PC-9 (cell line): ENCODE measurements around the gene SIGMAR1. TPM values are rescaled to one million over a fixed set of nuclear protein-coding genes. Genes with fewer than 3 reads are reported as not detected.

Experiments
- BruUV-seq: library from RNA; stranded (reverse); fragments of 400-500 nt; replicated peaks from 2 replicates; lab custom pipeline; 2021; lab: Mats Ljungman, UMichigan
- CTCF ChIA-PET: fragments of 300-600 bp; sonication (Branson Sonifier 250); formaldehyde crosslinking; loops from one replicate; lab custom pipeline; 2022; ENCODE audit warnings: antibody characterized with exemption; lab: Charles Lee
- POLR2A ChIA-PET: fragments of 300-600 bp; sonication (Branson Sonifier 250); formaldehyde crosslinking; loops from one replicate; lab custom pipeline; 2022; ENCODE audit warnings: antibody characterized with exemption; ENCODE audit not compliant: unreplicated experiment; lab: Charles Lee
- DNase-seq, 2 experiments: peaks; one replicate each; pipeline versions ENCODE4 v3.0.0 to v3.0.0-alpha.2; 2015 to 2022; ENCODE audit warnings: mixed read lengths in 1 of 2
- H2AFZ ChIP-seq: fragments of 200-600 bp; sonication (generic); 2 replicates; pipeline ENCODE4 v1.8.1; 2017; ENCODE audit warnings: antibody characterized with exemption
- H3F3A ChIP-seq: fragments of 200-600 bp; sonication (generic); 2 replicates; pipeline ENCODE4 v1.8.1; 2017; ENCODE audit warnings: antibody characterized with exemption, mild to moderate bottlenecking, low read depth; ENCODE audit not compliant: insufficient read depth
- H3K27ac ChIP-seq: fragments of 200-600 bp; sonication (generic); 2 replicates; pipeline ENCODE4 v1.6.1; 2016; ENCODE audit warnings: mixed run types
- H3K27me3 ChIP-seq: fragments of 200-600 bp; sonication (generic); 2 replicates; pipeline ENCODE4 v1.6.1; 2016; ENCODE audit warnings: low read depth, mixed run types; ENCODE audit not compliant: insufficient read depth
- H3K36me3 ChIP-seq: fragments of 200-600 bp; sonication (generic); 2 replicates; pipeline ENCODE4 v1.6.1; 2016; ENCODE audit warnings: low read depth, mixed run types
- H3K4me1 ChIP-seq: fragments of 200-600 bp; sonication (generic); replicated peaks from 2 replicates; pipeline ENCODE4 v1.6.1; 2016; ENCODE audit warnings: mixed run types; ENCODE audit not compliant: insufficient read depth
- H3K4me2 ChIP-seq: fragments of 200-600 bp; sonication (generic); 2 replicates; pipeline ENCODE4 v1.6.1; 2017; ENCODE audit warnings: mixed run types
- H3K4me3 ChIP-seq: fragments of 200-600 bp; sonication (generic); 2 replicates; pipeline ENCODE4 v1.6.1; 2016; ENCODE audit warnings: mixed run types
- H3K79me2 ChIP-seq: fragments of 200-600 bp; sonication (generic); 2 replicates; pipeline ENCODE4 v1.6.1; 2017; ENCODE audit warnings: low read depth, mixed run types
- H3K9me2 ChIP-seq: fragments of 200-600 bp; sonication (generic); 2 replicates; pipeline ENCODE4 v1.8.1; 2017; ENCODE audit warnings: mild to moderate bottlenecking; ENCODE audit not compliant: insufficient read depth
- H3K9me3 ChIP-seq: fragments of 200-600 bp; sonication (generic); 2 replicates; pipeline ENCODE4 v1.8.1; 2016; ENCODE audit warnings: low read depth; ENCODE audit not compliant: insufficient read depth
- H4K20me1 ChIP-seq: fragments of 200-600 bp; sonication (generic); 2 replicates; pipeline ENCODE4 v1.8.1; 2017; ENCODE audit not compliant: insufficient read depth
- EZH2 ChIP-seq: fragments of 200-600 bp; sonication (generic); IDR thresholded peaks from 2 replicates; pipeline ENCODE4 v1.8.0; 2017; ENCODE audit warnings: antibody characterized with exemption, low read depth
- intact Hi-C: fragments of 100-400 bp; cut with micrococcal nuclease; formaldehyde crosslinking; loops from one replicate; pipeline ENCODE4 v1.10.0; 2022; ENCODE audit not compliant: unreplicated experiment
- total RNA-seq: library from RNA; stranded (reverse); gene quantifications from 2 replicates; pipeline ENCODE4 v1.2.3, GENCODE V29; 2021
- TF ChIP-seq, protein P1 (sequence below): fragments of 200-600 bp; sonication (generic); conservative IDR thresholded peaks from 2 replicates; pipeline ENCODE4 v1.6.1; 2017; ENCODE audit warnings: mixed run types, antibody characterized with exemption, mild to moderate bottlenecking, moderate library complexity

SIGMAR1 gene
- total RNA-seq, 1 experiment from 2014 or later, result 57.9 TPM

DNA sequence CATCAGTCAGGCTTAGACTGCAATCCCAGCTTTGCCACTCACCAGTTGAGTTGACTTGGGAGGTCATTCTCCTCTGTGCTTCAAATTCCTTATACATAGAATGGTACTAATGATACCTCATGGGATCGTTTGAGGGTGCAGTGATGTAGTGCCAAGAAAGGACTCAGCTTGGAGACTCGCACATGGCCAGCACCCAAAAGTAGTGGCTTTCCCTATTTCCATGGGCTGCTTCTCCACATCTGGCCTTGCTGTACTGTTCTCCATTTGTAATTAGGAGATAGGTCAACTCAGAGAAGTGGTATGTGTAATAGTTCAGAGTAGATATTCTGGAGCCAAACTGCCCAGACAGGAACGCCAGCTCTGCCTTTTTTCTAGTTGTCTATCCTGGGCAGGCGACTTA, 48.0 kb upstream of the SIGMAR1 start:
- intact Hi-C loops, result no loop called here
- CTCF ChIA-PET, result no interaction called here
- H3K27ac ChIP-seq, result no peak overlapping the region
- TF ChIP-seq, protein P1, sequence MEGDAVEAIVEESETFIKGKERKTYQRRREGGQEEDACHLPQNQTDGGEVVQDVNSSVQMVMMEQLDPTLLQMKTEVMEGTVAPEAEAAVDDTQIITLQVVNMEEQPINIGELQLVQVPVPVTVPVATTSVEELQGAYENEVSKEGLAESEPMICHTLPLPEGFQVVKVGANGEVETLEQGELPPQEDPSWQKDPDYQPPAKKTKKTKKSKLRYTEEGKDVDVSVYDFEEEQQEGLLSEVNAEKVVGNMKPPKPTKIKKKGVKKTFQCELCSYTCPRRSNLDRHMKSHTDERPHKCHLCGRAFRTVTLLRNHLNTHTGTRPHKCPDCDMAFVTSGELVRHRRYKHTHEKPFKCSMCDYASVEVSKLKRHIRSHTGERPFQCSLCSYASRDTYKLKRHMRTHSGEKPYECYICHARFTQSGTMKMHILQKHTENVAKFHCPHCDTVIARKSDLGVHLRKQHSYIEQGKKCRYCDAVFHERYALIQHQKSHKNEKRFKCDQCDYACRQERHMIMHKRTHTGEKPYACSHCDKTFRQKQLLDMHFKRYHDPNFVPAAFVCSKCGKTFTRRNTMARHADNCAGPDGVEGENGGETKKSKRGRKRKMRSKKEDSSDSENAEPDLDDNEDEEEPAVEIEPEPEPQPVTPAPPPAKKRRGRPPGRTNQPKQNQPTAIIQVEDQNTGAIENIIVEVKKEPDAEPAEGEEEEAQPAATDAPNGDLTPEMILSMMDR, result no peak
- TF ChIP-seq EZH2, result no peak
- H4K20me1 ChIP-seq, result no peaks in the 10 kb centered on the region
- H3K9me2 ChIP-seq, result no peaks in the 10 kb centered on the region
- no peaks in the 10 kb centered on the region for H3K9me3 ChIP-seq
- no peaks in the 10 kb centered on the region for H3K4me1 ChIP-seq
- H3K4me2 ChIP-seq, result no peak overlapping the region
- H3K79me2 ChIP-seq, result no peaks in the 10 kb centered on the region
- H3K4me3 ChIP-seq, result no peak overlapping the region
- H3K36me3 ChIP-seq, result no peaks in the 10 kb centered on the region
- no peaks in the 10 kb centered on the region for H3F3A ChIP-seq
- no peak for DNase-seq
- H3K27me3 ChIP-seq, result no peaks in the 10 kb centered on the region
- POLR2A ChIA-PET, result no interaction called here
- no TSS peak for BruUV-seq
- H2AFZ ChIP-seq, result no peak overlapping the region

DNA sequence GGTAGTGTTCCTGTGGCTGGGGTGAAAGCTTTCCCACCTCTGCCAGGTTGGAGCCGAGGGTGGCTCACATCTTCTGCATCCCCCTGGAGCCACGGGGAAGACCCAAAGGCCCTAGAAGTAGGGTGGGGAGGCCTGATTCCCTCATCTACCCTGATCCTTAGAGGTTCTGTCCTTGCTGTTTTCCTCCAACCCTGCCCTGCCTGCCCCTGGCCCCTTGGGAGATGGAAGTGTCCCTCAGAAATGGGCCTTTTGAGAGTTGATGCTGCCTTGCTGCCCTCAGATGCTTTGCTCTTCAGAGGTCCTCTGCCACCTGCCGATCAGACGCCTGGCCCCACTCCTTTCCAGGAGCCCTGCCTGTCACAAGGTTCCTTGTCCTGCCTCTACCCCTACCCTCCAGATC, 47.2 kb upstream of the SIGMAR1 start:
- H3F3A ChIP-seq, result no peaks in the 10 kb centered on the region
- no peaks in the 10 kb centered on the region for H3K9me3 ChIP-seq
- H4K20me1 ChIP-seq, result no peaks in the 10 kb centered on the region
- H3K36me3 ChIP-seq, result no peaks in the 10 kb centered on the region
- DNase-seq, result no peak
- no peaks in the 10 kb centered on the region for H3K79me2 ChIP-seq
- no peaks in the 10 kb centered on the region for H3K9me2 ChIP-seq
- no peak overlapping the region for H3K4me2 ChIP-seq
- H3K4me3 ChIP-seq, result no peak overlapping the region
- no TSS peak for BruUV-seq
- no peaks in the 10 kb centered on the region for H3K4me1 ChIP-seq
- ChIA-PET CTCF (no interaction called here), POLR2A (no interaction called here)
- no peak for TF ChIP-seq EZH2
- TF ChIP-seq, protein P1, result no peak
- H2AFZ ChIP-seq, result no peak overlapping the region
- no peaks in the 10 kb centered on the region for H3K27me3 ChIP-seq
- intact Hi-C loops, result no loop called here
- no peak overlapping the region for H3K27ac ChIP-seq

DNA sequence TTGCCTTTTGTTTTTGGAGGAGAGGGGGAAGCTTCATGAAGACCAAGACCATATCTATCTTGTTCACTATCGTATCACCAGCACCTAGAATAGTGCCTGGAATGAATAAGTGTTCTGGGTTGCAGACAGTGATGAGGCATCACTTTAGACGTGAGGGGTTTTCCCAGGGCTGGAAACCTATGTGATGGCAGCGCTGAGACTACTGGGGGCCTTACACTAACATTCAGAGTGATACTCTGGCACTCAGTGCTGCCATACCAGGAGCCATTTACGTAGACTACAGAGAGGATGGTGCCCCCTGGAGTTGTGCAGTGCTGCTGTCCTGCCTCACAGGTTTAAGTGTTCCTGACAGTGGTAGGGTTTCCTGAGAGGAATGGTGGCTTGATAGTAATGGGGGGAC, 46.6 kb upstream of the SIGMAR1 start:
- intact Hi-C loops, result no loop called here

More for the DNA sequence above, 46.6 kb upstream of the SIGMAR1 start:
- H3K4me2 ChIP-seq, result no peak overlapping the region
- no peak for DNase-seq
- BruUV-seq, result no TSS peak
- H2AFZ ChIP-seq, result no peak overlapping the region
- CTCF ChIA-PET, result no interaction called here
- no peaks in the 10 kb centered on the region for H4K20me1 ChIP-seq
- no peaks in the 10 kb centered on the region for H3K9me3 ChIP-seq
- POLR2A ChIA-PET, result no interaction called here
- H3K27me3 ChIP-seq, result no peaks in the 10 kb centered on the region
- H3K79me2 ChIP-seq, result no peaks in the 10 kb centered on the region
- H3K9me2 ChIP-seq, result no peaks in the 10 kb centered on the region
- TF ChIP-seq EZH2, result no peak
- TF ChIP-seq, protein P1, result no peak
- no peak overlapping the region for H3K27ac ChIP-seq
- H3K4me3 ChIP-seq, result no peak overlapping the region
- H3K36me3 ChIP-seq, result no peaks in the 10 kb centered on the region
- H3F3A ChIP-seq, result no peaks in the 10 kb centered on the region
- no peaks in the 10 kb centered on the region for H3K4me1 ChIP-seq
